Activated CD4-positive, CD25-positive, alpha-beta regulatory T cell treated with anti-CD3 and anti-CD28 coated beads, Interleukin-2, amount 50 U/mL, for 16 hours (primary cell): Measurements from ENCODE around the gene ADAMTS7.
"Not testable (repeated sequence)": the region's sequence is repeated elsewhere in the genome, so short reads cannot be mapped to it uniquely, and the experiment has no call there.

Source experiments
- DNase-seq: peaks from one replicate; pipeline ENCODE4 v3.0.0-alpha.2; 2020; ENCODE audit warnings: low read depth, low spot score

ADAMTS7 gene

DNA sequence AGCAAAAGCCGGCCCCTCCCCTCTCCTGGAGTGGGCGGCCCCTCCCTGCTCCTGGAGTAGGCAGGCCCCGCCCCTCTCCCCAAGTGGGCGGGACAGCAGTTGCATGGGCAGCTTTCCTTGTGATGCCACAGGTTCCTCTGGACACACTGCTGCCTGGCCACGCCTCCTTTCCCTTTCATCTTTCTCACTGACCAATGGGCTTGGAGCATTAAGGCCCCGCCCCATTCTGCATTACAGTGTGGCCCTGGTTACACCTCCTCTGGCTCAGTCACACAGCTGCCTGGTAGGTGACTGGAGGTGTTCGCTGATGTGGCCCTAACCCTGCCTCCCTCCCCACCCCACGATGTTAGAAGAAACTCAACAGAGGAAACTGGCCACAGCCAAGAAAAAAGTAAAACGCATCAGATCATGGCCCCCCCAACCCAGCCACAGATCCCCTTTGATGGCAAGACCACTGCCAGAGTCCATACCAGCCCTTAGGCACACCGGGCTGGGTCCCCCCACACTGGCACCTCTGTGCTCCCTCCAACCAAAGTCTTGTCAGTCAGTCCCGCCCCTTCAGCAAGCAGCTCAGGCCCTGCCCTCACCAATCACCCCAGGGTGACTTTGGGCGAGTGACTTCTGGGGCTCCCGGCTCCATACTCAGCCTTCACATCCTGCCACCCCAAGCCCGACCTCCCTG lies 84.3 kb downstream of the ADAMTS7 start:
- no peak for DNase-seq

DNA sequence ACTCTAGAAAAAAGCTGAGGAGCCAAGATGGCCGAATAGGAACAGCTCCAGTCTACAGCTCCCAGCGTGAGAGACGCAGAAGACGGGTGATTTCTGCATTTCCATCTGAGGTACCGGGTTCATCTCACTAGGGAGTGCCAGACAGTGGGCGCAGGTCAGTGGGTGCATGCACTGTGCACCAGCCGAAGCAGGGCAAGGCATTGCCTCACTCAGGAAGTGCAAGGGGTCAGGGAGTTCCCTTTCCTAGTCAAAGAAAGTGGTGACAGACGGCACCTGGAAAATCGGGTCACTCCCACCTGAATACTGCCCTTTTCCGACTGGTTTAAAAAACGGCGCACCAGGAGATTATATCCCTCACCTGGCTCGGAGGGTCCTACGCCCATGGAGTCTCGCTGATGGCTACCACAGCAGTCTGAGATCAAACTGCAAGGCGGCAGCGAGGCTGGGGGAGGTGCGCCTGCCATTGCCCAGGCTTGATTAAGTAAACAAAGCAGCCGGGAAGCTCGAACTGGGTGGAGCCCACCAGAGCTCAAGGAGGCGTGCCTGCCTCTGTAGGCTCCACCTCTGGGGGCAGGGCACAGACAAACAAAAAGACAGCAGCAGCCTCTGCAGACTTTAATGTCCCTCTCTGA lies 91.3 kb downstream of the ADAMTS7 start:
- not testable (repeated sequence) for DNase-seq

DNA sequence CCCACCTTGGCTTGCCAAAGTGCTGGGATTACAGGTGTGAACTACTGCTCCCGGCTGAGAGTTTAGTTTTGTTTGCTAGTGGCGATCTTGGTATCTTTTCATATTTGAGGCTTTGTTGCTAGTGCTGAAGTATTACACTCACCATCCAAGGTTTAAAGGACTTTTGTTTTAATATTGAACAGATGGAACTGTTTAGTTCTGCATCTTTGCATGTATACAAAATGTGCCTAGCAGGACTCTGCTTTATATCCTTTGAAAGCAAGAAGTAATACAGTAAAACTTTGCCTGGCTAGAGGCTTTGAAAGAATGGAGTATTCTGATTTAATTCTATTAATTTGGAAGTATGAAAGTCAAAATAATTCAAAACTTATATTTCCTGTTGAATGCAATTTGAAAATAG lies 92.4 kb downstream of the ADAMTS7 start:
- DNase-seq: no peak

DNA sequence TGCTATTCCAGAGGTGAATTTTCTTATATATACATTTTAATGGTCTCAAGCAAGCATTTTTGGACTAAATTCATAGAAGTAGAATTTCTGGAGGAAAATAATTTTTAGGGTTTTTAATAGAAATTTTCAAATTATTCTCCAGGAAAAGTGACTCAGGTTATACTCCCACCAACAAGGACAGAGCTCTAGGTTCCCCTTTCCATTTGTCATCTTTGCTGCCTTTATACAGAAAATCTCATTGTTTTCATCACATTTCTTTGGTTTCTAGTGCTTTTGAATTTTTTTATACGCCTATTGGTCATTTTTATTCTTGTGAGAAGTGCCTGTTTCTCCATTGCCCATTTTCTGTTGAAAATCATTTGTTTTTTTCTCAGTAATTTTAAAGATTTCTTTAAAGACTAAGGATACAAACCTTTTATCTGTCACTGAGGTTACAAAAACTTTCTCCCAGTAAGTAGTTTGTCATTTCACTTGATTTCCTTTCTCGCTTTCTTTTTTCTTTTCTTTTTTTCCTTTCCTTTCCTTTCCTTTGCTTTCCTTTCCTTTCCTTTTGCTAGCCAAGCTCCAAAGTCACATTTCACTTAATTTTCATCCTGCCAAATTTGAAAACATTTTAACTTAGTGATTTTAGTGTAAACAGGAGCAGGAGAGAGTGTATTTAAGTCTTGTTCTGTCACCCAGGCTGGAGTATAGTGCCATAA lies 93.2 kb downstream of the ADAMTS7 start:
- no peak for DNase-seq

DNA sequence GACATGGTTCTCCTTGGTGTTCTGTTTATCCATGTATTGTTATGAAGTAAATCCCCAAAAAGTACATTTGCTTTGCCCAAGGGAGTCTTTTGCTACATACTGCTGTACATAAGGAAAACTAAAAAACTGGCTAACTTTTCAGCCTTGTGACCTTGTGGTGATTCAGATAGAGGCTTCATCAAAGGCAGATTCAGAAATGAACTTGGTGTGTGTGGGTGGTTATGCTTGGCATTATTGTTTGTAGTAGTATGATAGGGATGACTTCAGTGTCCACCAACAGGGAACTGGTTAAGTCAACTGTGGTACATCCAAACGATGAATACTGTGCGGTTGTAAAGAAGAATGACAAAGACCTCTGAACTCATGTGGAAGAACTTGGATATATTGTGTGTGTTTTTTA lies 94.6 kb downstream of the ADAMTS7 start:
- no peak for DNase-seq

DNA sequence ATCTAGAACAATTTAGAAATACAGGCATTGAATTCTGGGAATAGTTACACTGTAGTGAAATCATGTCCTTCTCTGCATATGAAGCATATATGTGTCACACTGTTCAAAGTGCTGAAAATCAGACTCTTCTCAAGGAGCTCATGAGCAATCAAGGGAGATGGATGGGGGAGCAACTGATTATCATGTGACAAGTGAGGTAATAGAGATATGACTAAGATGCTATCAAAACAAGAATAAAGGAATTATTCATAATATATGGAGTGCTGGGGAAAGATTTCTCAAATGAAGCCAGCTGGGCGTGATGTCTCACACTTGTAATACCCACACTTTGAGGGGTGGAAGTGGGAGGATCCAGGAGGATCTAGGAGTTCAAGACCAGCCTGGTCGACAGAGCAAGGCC lies 95.3 kb downstream of the ADAMTS7 start:
- no peak for DNase-seq

DNA sequence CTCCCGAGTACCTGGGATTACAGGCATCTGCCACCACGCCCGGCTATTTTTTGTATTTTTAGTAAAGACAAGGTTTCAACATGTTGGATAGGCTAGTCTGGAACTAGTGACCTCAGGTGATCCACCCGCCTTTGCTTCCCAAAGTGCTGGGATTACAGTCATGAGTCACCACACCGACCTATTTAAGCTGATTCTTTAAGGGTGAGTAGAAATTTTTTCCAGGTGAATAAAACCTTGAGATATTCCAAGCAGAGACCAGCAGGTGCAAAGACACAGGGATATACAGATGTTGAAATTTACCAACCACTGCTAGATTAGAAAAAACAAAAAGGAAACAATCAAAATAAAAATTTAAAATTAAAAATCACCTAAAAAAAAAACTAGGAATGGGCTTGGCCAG lies 95.8 kb downstream of the ADAMTS7 start:
- DNase-seq: no peak

DNA sequence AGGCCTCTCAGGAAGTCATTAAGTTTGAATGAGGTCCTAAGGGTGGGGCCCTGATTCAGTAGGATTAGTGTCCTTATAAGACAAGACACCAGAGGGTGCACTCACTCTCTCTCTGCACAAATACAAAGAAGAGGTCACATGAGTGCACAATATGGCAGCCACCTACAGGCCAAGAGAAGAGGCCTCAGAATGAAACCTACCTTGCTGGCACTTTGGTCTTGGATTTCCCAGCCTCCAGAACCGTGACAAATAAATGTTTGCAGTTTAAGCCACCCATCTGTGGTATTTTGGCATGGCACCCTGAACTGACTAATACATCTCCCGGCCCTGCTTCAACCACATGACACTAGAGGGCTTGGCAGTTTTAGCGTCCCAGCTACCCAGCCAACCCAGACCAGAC lies 96.4 kb downstream of the ADAMTS7 start:
- no peak for DNase-seq

DNA sequence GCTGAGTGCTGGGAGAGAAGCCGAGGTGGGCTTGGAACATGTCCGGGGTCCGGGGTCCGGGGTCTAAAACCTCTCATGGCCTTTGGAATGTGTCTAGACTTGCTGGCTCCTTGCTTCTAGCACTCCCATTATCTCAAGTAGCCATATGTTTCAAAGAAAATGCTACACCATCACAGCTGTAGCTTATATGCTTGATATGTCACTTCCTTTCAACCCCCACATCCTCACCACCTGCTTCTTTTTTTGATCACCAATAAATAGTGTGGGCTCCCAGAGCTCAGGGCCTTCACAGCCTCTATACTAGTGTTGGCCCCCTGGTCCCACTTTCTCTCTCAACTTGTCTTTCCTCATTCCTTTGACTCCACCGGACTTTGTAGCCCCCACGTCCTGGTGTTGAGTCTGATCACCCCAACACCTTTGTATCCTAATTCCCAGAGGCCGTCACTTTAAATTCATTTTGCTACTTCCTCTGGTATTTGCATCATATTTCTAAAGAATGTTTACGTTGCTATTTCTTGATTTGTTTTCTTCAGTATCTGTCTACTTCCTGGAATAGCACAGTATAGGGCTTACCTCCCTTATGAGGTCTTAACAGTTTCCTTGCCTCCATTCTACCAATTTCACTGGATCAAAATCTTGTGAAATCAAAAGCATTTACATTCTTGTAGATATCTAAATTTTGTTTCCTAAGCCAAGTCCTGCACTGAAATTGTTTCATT lies 98.3 kb downstream of the ADAMTS7 start:
- no peak for DNase-seq

DNA sequence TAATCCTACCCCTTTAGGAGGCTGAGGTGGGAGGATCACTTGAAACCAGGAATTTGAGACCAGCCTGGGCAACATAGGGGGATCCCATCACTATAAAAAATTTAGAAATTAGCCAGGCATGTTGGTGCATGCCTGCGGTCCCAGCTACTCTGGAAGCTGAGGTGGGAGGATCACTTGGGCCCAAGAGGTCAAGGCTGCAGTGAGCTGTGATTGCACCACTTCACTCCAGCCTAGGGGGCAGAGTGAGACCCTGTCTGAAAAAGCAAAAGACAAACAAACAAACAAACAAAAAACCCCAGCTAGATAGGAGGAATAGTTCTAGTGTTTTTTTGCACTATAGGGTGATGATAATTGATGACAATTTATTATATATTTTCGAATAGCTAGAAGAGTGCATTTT lies 99.6 kb downstream of the ADAMTS7 start:
- DNase-seq: no peak

DNA sequence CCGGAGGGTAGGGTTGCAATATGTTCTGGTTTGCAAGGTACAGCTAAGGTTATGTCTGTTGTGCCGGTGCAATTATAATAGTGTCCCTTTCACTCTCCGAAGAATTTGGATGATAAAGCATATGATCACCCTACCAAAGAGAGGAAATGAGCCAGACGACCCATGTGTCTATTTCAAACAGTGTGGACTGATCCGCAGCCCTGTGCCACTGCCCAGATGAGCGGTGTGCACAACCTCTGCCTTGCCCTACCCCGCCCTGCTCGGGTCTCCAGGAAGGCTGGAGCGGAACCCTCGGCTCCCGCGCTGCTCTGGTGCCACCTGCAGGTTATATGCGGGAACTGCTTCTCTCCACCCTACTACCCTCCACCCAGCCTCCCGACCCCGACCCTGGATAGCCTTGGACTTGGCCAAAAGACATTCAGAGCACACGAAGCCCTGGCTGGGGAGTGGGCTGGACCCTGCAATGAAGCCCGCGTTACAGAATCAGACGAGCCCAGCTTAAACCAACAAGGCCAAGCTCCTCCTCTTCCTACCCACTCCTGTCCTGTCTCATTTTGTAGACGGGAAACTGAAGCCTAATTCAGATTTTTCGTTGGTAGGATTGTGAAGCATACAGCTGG lies 101.9 kb downstream of the ADAMTS7 start:
- peak; percentile 23 for DNase-seq
